Stimulated activated CD4-positive, alpha-beta T cell treated with anti-CD3 and anti-CD28 coated beads, Interleukin-2, amount 100 ng/mL, for 24 hours (primary cell): ENCODE results near the gene IDI1.
"Not testable (repeated sequence)": the region's sequence is repeated elsewhere in the genome, so short reads cannot be mapped to it uniquely, and the experiment has no call there.

Experiments used
- DNase-seq, 2 donors: peaks; one replicate each; pipeline ENCODE4 v3.0.0-alpha.2; 2020

The IDI1 gene

GRCh38 chr10:1048732-1049424, at the start of gene IDI1:
IDI1 (minus strand) TSS chr10:1049119; CDS start chr10:1049003, 116 bp downstream.
- DNase-seq, result peak; percentile 95

- no peak for DNase-seq
These were observed 48.5 kb upstream of the IDI1 start for GRCh38 chr10:1097436-1097835.

- DNase-seq, result no peak
These were observed 47.5 kb upstream of the IDI1 start for GRCh38 chr10:1096287-1096889.

- DNase-seq, result no peak
These were observed 46.6 kb upstream of the IDI1 start for GRCh38 chr10:1095498-1095897.

GRCh38 chr10:1094112-1095057, 45.5 kb upstream of the IDI1 start:
- peak; percentile 73 to 74 for DNase-seq

- no peak for DNase-seq
These were observed 44.8 kb upstream of the IDI1 start for GRCh38 chr10:1093696-1094095.

GRCh38 chr10:1090696-1091095, 41.8 kb upstream of the IDI1 start:
- no peak for DNase-seq

GRCh38 chr10:1089017-1089689, 40.2 kb upstream of the IDI1 start:
- DNase-seq, result no peak

GRCh38 chr10:1086787-1087186, 37.9 kb upstream of the IDI1 start:
- no peak for DNase-seq

- DNase-seq, result no peak
These were observed 36.3 kb upstream of the IDI1 start for GRCh38 chr10:1085258-1085657.

GRCh38 chr10:1084011-1084950, 35.4 kb upstream of the IDI1 start:
- DNase-seq, result no peak

- no peak for DNase-seq
These were observed 34.7 kb upstream of the IDI1 start for GRCh38 chr10:1083581-1083980.

- peak in 1 of 2 donors; percentile 9 for DNase-seq
These were observed 29.7 kb upstream of the IDI1 start for GRCh38 chr10:1078668-1079067.

GRCh38 chr10:1074748-1075308, 25.9 kb upstream of the IDI1 start:
- DNase-seq, result no peak

- DNase-seq, result no peak
These were observed 25.3 kb upstream of the IDI1 start for GRCh38 chr10:1074052-1074747.

- no peak for DNase-seq
These were observed 22.0 kb upstream of the IDI1 start for GRCh38 chr10:1070919-1071318.

GRCh38 chr10:1068380-1069361, 19.8 kb upstream of the IDI1 start:
- DNase-seq, result no peak

GRCh38 chr10:1066734-1067133, 17.8 kb upstream of the IDI1 start:
- not testable (repeated sequence) for DNase-seq

- no peak for DNase-seq
These were observed 16.0 kb upstream of the IDI1 start for GRCh38 chr10:1064964-1065247.
